Spinal cord (tissue), 10 donors: ENCODE results near the gene PCSK2. TPM values are rescaled to one million over a fixed set of nuclear protein-coding genes. Genes with fewer than 3 reads are reported as not detected.

Source experiments
- DNase-seq, 6 donors: peaks; one replicate each; pipeline versions ENCODE4 v3.0.0 to v3.0.0-alpha.2; 2013 to 2015; ENCODE audit warnings: low spot score in 6 of 6, low read depth in 4 of 6
- H3K27ac ChIP-seq: one replicate; pipeline ENCODE4 v1.5.1; 2013; ENCODE audit warnings: low read depth, low read length, control low read depth
- H3K27me3 ChIP-seq: one replicate; pipeline ENCODE4 v1.6.1; 2013; ENCODE audit warnings: low read length; ENCODE audit not compliant: control insufficient read depth, insufficient read depth
- H3K36me3 ChIP-seq: one replicate; pipeline ENCODE4 v1.6.1; 2013; ENCODE audit warnings: low read length; ENCODE audit not compliant: control insufficient read depth, insufficient read depth
- H3K4me1 ChIP-seq: one replicate; pipeline ENCODE4 v1.6.1; 2013; ENCODE audit warnings: low read length; ENCODE audit not compliant: control insufficient read depth, insufficient read depth
- H3K4me3 ChIP-seq: one replicate; pipeline ENCODE4 v1.5.1; 2013; ENCODE audit warnings: low read depth, low read length, control low read depth
- H3K9me3 ChIP-seq: one replicate; pipeline ENCODE4 v1.6.1; 2013; ENCODE audit warnings: low read length; ENCODE audit not compliant: control insufficient read depth, insufficient read depth
- WGBS: methylation state at CpG from one replicate; pipeline ENCODE4 v1.1.5; 2013; ENCODE audit warnings: missing lambda C conversion rate; ENCODE audit not compliant: insufficient coverage; 5-methylcytosine and 5-hydroxymethylcytosine counted together
- polyA plus RNA-seq, 2 donors: library from polyadenylated mRNA; unstranded; fragments of 120-200 nt; gene quantifications; one replicate each; pipeline ENCODE4 v1.2.1, GENCODE V29; 2013; ENCODE audit not compliant: insufficient read length in 2 of 2
- total RNA-seq, 2 donors: library from RNA; depleted of rRNA in 1 of 2; stranded (reverse); fragments of 120-200 nt in 1 of 2; fragments of >200 nt in 1 of 2; gene quantifications; one replicate each; pipeline versions ENCODE4 v1.2.3 to v1.2.4, GENCODE V29; 2013 to 2014
- donor health status: healthy.

Gene PCSK2
- total and polyA plus RNA-seq, 4 donors = 6.6 to 28.0 (median 23.6) TPM

- Histone ChIP-seq H3K9me3 (peaks cover 1% of the 10 kb centered on the region), H3K36me3 (no peaks in the 10 kb centered on the region), H3K27me3 (no peaks in the 10 kb centered on the region), H3K27ac (no peak overlapping the region), H3K4me1 (peaks cover 4% of the 10 kb centered on the region), H3K4me3 (no peak overlapping the region)
- DNase-seq = no peak
- WGBS = no CpG with 5 or more reads among the region's 2 CpGs
These were observed 118.0 kb downstream of the PCSK2 start for GRCh38 chr20:17344790-17345189.

GRCh38 chr20:17345321-17345720 is 118.5 kb downstream of the PCSK2 start:
- Histone ChIP-seq H3K27ac (no peak overlapping the region), H3K4me1 (peaks cover 4% of the 10 kb centered on the region), H3K4me3 (no peak overlapping the region), H3K36me3 (no peaks in the 10 kb centered on the region), H3K9me3 (no peaks in the 10 kb centered on the region), H3K27me3 (no peaks in the 10 kb centered on the region)
- no CpG with 5 or more reads among the region's 2 CpGs for WGBS
- DNase-seq = no peak

GRCh38 chr20:17350321-17350720 is 123.5 kb downstream of the PCSK2 start:
- Histone ChIP-seq H3K27ac (no peak overlapping the region), H3K36me3 (no peaks in the 10 kb centered on the region), H3K9me3 (no peaks in the 10 kb centered on the region), H3K4me3 (no peak overlapping the region), H3K4me1 (no peaks in the 10 kb centered on the region), H3K27me3 (no peaks in the 10 kb centered on the region)
- DNase-seq = peak in 1 of 6 donors; percentile 86
- 77% methylated on average over 2 of the region's 3 CpGs for WGBS

GRCh38 chr20:17357238-17357637 is 130.4 kb downstream of the PCSK2 start:
- DNase-seq = peak in 1 of 6 donors; percentile 39
- Histone ChIP-seq H3K27me3 (no peaks in the 10 kb centered on the region), H3K36me3 (no peaks in the 10 kb centered on the region), H3K4me1 (no peaks in the 10 kb centered on the region), H3K4me3 (no peak overlapping the region), H3K27ac (no peak overlapping the region), H3K9me3 (no peaks in the 10 kb centered on the region)
- no CpG with 5 or more reads among the region's 2 CpGs for WGBS

- DNase-seq = no peak
- Histone ChIP-seq H3K4me1 (no peaks in the 10 kb centered on the region), H3K4me3 (no peak overlapping the region), H3K27ac (no peak overlapping the region), H3K36me3 (no peaks in the 10 kb centered on the region), H3K27me3 (no peaks in the 10 kb centered on the region), H3K9me3 (no peaks in the 10 kb centered on the region)
- no CpG with 5 or more reads among the region's 1 CpG for WGBS
These were observed 132.0 kb downstream of the PCSK2 start for GRCh38 chr20:17358854-17359253.

- Histone ChIP-seq H3K4me1 (peaks cover 3% of the 10 kb centered on the region), H3K27ac (no peak overlapping the region), H3K4me3 (no peak overlapping the region), H3K9me3 (no peaks in the 10 kb centered on the region), H3K27me3 (no peaks in the 10 kb centered on the region), H3K36me3 (peaks cover 3% of the 10 kb centered on the region)
- WGBS = 96% methylated on average over 2 of the region's 4 CpGs
- no peak for DNase-seq
These were observed 137.8 kb downstream of the PCSK2 start for GRCh38 chr20:17364681-17365080.

GRCh38 chr20:17365831-17366230 is 139.0 kb downstream of the PCSK2 start:
- DNase-seq = no peak
- Histone ChIP-seq H3K36me3 (peaks cover 3% of the 10 kb centered on the region), H3K27ac (no peak overlapping the region), H3K27me3 (no peaks in the 10 kb centered on the region), H3K4me1 (peaks cover 3% of the 10 kb centered on the region), H3K4me3 (no peak overlapping the region), H3K9me3 (no peaks in the 10 kb centered on the region)
- no CpG with 5 or more reads among the region's 4 CpGs for WGBS

- 100% methylated on average over 1 of the region's 2 CpGs for WGBS
- H3K36me3 ChIP-seq = peaks cover 3% of the 10 kb centered on the region
These were observed 142.7 kb downstream of the PCSK2 start for GRCh38 chr20:17369506-17369905.

GRCh38 chr20:17372806-17373440 is 146.1 kb downstream of the PCSK2 start:
- no peak overlapping the region for H3K27ac ChIP-seq
- DNase-seq = peak in 3 of 6 donors; percentile 12 to 89 (median 29)
- whole genome bisulfite sequencing = 44% methylated on average over 4 of the region's 6 CpGs
- no peaks in the 10 kb centered on the region for H3K9me3 ChIP-seq
- H3K4me3 ChIP-seq = no peak overlapping the region
- no peaks in the 10 kb centered on the region for H3K27me3 ChIP-seq
- H3K4me1 ChIP-seq = peaks cover 3% of the 10 kb centered on the region
- no peaks in the 10 kb centered on the region for H3K36me3 ChIP-seq

More at GRCh38 chr20:17369506-17369905, 142.7 kb downstream of the PCSK2 start:
- Histone ChIP-seq H3K9me3 (no peaks in the 10 kb centered on the region), H3K4me1 (peaks cover 3% of the 10 kb centered on the region), H3K4me3 (no peak overlapping the region), H3K27ac (no peak overlapping the region), H3K27me3 (no peaks in the 10 kb centered on the region)
- DNase-seq = peak in 1 of 6 donors; percentile 13

GRCh38 chr20:17374086-17374485 is 147.2 kb downstream of the PCSK2 start:
- H3K4me3 ChIP-seq = no peak overlapping the region
- H3K27ac ChIP-seq = no peak overlapping the region
- H3K4me1 ChIP-seq = peaks cover under 1% of the 10 kb centered on the region
- no peaks in the 10 kb centered on the region for H3K9me3 ChIP-seq
- no peaks in the 10 kb centered on the region for H3K36me3 ChIP-seq
- no peak for DNase-seq
- no peaks in the 10 kb centered on the region for H3K27me3 ChIP-seq
- WGBS = 71% methylated on average over 4 of the region's 5 CpGs
